Vagina (tissue), 2 donors: ENCODE results near the gene PHLPP1. TPM values are rescaled to one million over a fixed set of nuclear protein-coding genes. Genes with fewer than 3 reads are reported as not detected.

ENCODE experiments used
- DNase-seq, 2 donors: peaks; one replicate each; pipeline ENCODE4 v3.0.0-alpha.2; 2017; ENCODE audit errors: extremely low spot score in 2 of 2
- H3K27ac ChIP-seq: fragments of 200-600 bp; sonication (generic); one replicate; pipeline ENCODE4 v1.5.1; 2019
- H3K27me3 ChIP-seq: fragments of 200-600 bp; sonication (generic); one replicate; pipeline ENCODE4 v1.5.1; 2019
- H3K36me3 ChIP-seq, 2 donors: fragments of 200-600 bp; sonication (generic); one replicate each; pipeline ENCODE4 v1.5.1; 2017 to 2019
- H3K4me1 ChIP-seq: fragments of 200-600 bp; sonication (generic); one replicate; pipeline ENCODE4 v1.5.1; 2019
- H3K4me3 ChIP-seq, 2 donors: fragments of 200-600 bp; sonication (generic); 1 replicate in 1 of 2; 2 replicates in 1 of 2; pipeline ENCODE4 v1.5.1; 2016 to 2019
- H3K9me3 ChIP-seq: fragments of 200-600 bp; sonication (generic); one replicate; pipeline ENCODE4 v1.5.1; 2019
- POLR2A ChIP-seq, 2 donors: fragments of 450-650 bp; IDR thresholded peaks; one replicate each; pipeline ENCODE4 v1.6.1; 2017; ENCODE audit warnings: antibody characterized with exemption in 2 of 2, mild to moderate bottlenecking in 2 of 2, moderate library complexity in 2 of 2
- POLR2AphosphoS5 ChIP-seq, 2 donors: sonication (generic); formaldehyde crosslinking; IDR thresholded peaks; one replicate each; pipeline ENCODE4 v1.9.0; 2017; ENCODE audit warnings: antibody characterized with exemption in 2 of 2, mild to moderate bottlenecking in 2 of 2, low read depth in 1 of 2; ENCODE audit not compliant: insufficient read depth in 1 of 2
- intact Hi-C: fragments of 100-400 bp; cut with DNase I; formaldehyde crosslinking; loops from one replicate; pipeline ENCODE4 v1.15.1; 2023
- total RNA-seq: library from RNA; depleted of rRNA; stranded (reverse); fragments of >200 nt; gene quantifications from one replicate; pipeline ENCODE4 v1.2.3, GENCODE V29; 2016
- TF ChIP-seq, protein P1 (sequence below), 3 experiments: fragments of 450-650 bp in 2 of 3; fragments of 200-600 bp in 1 of 3; sonication (generic) in 1 of 3; IDR thresholded peaks; one replicate each; pipeline ENCODE4 v1.5.1; 2017 to 2019; ENCODE audit warnings: antibody characterized with exemption in 3 of 3, mild to moderate bottlenecking in 2 of 3, moderate library complexity in 2 of 3

Gene PHLPP1
- total RNA-seq, 1 donor from 2014 or later = 20.6 TPM

DNA sequence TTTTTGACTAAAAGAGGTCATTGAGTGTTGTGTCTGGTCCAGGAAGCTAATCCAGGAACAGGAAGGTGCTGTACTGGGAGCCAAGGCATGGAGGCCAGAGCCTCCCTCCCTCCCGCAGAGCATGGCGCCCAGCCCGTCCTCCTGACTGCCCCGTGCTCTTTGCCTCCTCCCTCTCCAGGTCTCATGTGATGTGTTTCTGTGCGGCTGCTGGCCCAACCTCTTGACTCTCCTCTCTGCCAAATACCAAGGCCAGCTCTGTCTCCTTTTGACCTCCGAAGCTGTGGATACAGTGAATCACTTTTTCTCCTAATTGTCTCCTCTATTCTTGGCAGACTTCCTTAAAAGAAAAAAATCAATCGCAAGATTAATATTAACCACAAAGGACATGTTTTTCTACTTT lies 284.1 kb downstream of the PHLPP1 start:
- peaks cover 6% of the 10 kb centered on the region for H3K4me1 ChIP-seq
- no peak for TF ChIP-seq POLR2A (IDR thresholded peaks at IDR 0.05)
- TF ChIP-seq, protein P1, sequence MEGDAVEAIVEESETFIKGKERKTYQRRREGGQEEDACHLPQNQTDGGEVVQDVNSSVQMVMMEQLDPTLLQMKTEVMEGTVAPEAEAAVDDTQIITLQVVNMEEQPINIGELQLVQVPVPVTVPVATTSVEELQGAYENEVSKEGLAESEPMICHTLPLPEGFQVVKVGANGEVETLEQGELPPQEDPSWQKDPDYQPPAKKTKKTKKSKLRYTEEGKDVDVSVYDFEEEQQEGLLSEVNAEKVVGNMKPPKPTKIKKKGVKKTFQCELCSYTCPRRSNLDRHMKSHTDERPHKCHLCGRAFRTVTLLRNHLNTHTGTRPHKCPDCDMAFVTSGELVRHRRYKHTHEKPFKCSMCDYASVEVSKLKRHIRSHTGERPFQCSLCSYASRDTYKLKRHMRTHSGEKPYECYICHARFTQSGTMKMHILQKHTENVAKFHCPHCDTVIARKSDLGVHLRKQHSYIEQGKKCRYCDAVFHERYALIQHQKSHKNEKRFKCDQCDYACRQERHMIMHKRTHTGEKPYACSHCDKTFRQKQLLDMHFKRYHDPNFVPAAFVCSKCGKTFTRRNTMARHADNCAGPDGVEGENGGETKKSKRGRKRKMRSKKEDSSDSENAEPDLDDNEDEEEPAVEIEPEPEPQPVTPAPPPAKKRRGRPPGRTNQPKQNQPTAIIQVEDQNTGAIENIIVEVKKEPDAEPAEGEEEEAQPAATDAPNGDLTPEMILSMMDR (IDR thresholded peaks at IDR 0.05) = no peak
- TF ChIP-seq POLR2AphosphoS5 (IDR thresholded peaks at IDR 0.05; ENCODE audit: insufficient read depth in 1 of 2, low read depth in 1 of 2) = peak; percentile 77 to 79
- H3K27me3 ChIP-seq = no peaks in the 10 kb centered on the region
- intact Hi-C loops = no loop called here
- no peaks in the 10 kb centered on the region for H3K9me3 ChIP-seq
- H3K36me3 ChIP-seq = no peaks in the 10 kb centered on the region
- H3K27ac ChIP-seq = peak overlapping the region; percentile 30
- H3K4me3 ChIP-seq = no peak overlapping the region
- DNase-seq = peak in 1 of 2 donors; percentile 96

DNA sequence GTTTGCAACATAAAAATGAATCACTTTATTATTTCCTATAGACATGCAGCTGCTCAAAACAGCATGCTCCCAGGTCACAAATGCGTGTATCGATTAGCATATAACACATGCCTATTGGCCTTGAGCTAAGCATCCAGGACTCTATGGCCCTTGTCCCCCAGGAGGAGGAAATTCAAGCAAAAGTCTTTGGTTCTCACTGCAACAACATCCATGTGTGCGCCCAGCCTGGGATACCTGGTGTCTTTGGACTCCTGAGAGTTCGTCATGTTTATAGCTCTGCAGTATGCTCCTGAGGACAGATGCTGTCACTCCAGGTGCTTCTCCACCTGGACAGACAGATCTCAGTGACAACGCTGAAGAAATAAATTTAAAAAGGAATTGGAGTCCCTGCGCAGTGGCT lies 284.6 kb downstream of the PHLPP1 start:
- Histone ChIP-seq H3K27ac (no peak overlapping the region), H3K36me3 (no peaks in the 10 kb centered on the region), H3K27me3 (no peaks in the 10 kb centered on the region), H3K4me3 (no peak overlapping the region), H3K4me1 (peaks cover 6% of the 10 kb centered on the region), H3K9me3 (no peaks in the 10 kb centered on the region)
- TF ChIP-seq POLR2AphosphoS5 (IDR thresholded peaks at IDR 0.05; ENCODE audit: insufficient read depth in 1 of 2, low read depth in 1 of 2) (no peak), POLR2A (IDR thresholded peaks at IDR 0.05) (no peak)
- TF ChIP-seq, protein P1 (IDR thresholded peaks at IDR 0.05) = no peak
- intact Hi-C loops = no loop called here
- DNase-seq = no peak

DNA sequence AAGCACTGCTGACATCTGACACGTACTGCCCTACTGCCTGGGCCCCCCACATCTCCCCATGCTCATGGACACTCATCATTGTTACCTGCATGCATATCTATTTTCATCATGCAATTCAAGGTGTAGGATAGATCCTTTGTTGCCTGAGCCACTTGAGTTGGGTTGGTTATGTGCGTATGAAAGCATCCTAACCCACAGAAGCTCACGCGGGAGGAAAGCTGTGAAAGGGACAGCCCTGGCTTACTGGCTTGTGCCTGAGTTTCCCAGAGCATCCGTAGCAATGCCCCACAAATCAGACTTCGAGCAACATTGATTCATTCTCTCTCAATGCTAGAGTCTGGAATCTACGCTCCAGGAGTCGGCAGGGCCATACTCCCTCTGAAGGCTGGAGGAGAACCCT lies 285.5 kb downstream of the PHLPP1 start:
- Histone ChIP-seq H3K27me3 (no peaks in the 10 kb centered on the region), H3K27ac (no peak overlapping the region), H3K4me3 (no peak overlapping the region), H3K4me1 (peaks cover 6% of the 10 kb centered on the region), H3K36me3 (no peaks in the 10 kb centered on the region), H3K9me3 (no peaks in the 10 kb centered on the region)
- intact Hi-C loops = no loop called here
- TF ChIP-seq, protein P1 (IDR thresholded peaks at IDR 0.05) = no peak
- TF ChIP-seq POLR2AphosphoS5 (IDR thresholded peaks at IDR 0.05; ENCODE audit: insufficient read depth in 1 of 2, low read depth in 1 of 2) (no peak), POLR2A (IDR thresholded peaks at IDR 0.05) (no peak)
- DNase-seq = no peak

DNA sequence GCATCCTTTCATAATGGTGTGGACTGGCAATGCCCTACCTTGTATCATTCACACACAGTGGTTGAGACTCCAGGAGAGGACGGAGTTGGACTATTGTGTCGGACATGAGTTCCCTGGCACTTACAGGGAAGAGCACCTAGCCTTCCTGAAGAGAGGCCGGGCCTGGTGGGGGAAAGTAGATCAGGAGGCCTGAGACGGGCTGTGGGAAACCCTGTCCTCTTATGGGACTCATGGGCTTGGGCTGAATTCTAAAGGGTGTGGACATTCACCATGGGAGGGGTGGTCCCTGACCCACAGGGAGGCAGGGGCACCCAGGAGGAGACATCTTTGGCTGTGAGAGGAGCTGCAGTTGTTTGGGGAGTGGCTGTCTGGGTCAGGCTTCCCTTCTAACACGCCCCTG lies 286.5 kb downstream of the PHLPP1 start:
- Histone ChIP-seq H3K27me3 (no peaks in the 10 kb centered on the region), H3K9me3 (no peaks in the 10 kb centered on the region), H3K4me3 (no peak overlapping the region), H3K27ac (no peak overlapping the region), H3K36me3 (no peaks in the 10 kb centered on the region), H3K4me1 (peaks cover 6% of the 10 kb centered on the region)
- TF ChIP-seq, protein P1 (IDR thresholded peaks at IDR 0.05) = no peak
- no peak for TF ChIP-seq POLR2AphosphoS5 (IDR thresholded peaks at IDR 0.05; ENCODE audit: insufficient read depth in 1 of 2, low read depth in 1 of 2)
- no peak for TF ChIP-seq POLR2A (IDR thresholded peaks at IDR 0.05)
- intact Hi-C loops = no loop called here
- no peak for DNase-seq

DNA sequence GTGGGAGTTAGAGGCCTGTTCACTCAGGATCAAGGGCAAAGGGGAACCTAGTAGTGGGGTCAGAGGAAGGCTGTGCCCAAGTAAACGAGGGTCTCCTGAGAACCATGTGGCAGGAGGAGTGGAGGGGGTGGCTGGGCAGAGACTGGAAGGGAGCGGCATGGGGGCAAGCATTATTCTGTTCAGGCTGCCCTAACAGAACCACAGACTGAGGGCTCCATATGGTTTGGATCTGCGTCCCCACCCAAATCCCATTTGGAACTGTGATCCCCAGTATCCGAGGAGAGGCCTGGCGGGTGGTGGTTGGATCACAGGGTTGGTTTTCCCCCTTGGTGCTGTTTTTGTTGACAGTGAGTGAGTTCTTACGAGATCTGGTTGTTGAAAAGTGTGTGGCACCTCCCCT lies 287.0 kb downstream of the PHLPP1 start:
- Histone ChIP-seq H3K9me3 (no peaks in the 10 kb centered on the region), H3K4me3 (no peak overlapping the region), H3K27me3 (no peaks in the 10 kb centered on the region), H3K4me1 (peaks cover 6% of the 10 kb centered on the region), H3K36me3 (no peaks in the 10 kb centered on the region), H3K27ac (no peak overlapping the region)
- no peak for DNase-seq
- TF ChIP-seq POLR2A (IDR thresholded peaks at IDR 0.05) = no peak
- no peak for TF ChIP-seq POLR2AphosphoS5 (IDR thresholded peaks at IDR 0.05; ENCODE audit: insufficient read depth in 1 of 2, low read depth in 1 of 2)
- TF ChIP-seq, protein P1 (IDR thresholded peaks at IDR 0.05) = no peak
- intact Hi-C loops = no loop called here
